ENCODE data around the gene TFE3. TPM values are rescaled to one million over a fixed set of nuclear protein-coding genes. Genes with fewer than 3 reads are reported as not detected.

Gene TFE3
- total and polyA plus RNA-seq, 2 experiments from 2014 or later, result 21.4 to 83.8 TPM

- no peak for TF ChIP-seq ZNF462 (CRISPR knock-in tag; IDR thresholded peaks at IDR 0.05)
- no peak for TF ChIP-seq JUNB (IDR thresholded peaks at IDR 0.05; ENCODE audit: unreplicated experiment)
- no peak for TF ChIP-seq NANOG (IDR thresholded peaks at IDR 0.05; ENCODE audit: borderline replicate concordance)
- TF ChIP-seq ZNF114 (CRISPR knock-in tag; IDR thresholded peaks at IDR 0.05), result no peak
Observed at GRCh38 chrX:49061490-49061889, 18.3 kb upstream of the TFE3 start (continued).

GRCh38 chrX:49060914-49061313 lies 17.8 kb upstream of the TFE3 start:
- Mint-ChIP-seq H3K27me3 (ENCODE audit: insufficient read depth, low read depth, poor library complexity) (no peaks in the 10 kb centered on the region), H3K36me3 (ENCODE audit: low read depth) (peaks cover 9% of the 10 kb centered on the region; the same call in 2 of the 3 replicates), H3K4me1 (peaks cover 4% of the 10 kb centered on the region; the same call in 2 of the 3 replicates), H3K9me3 (no peaks in the 10 kb centered on the region), H3K27ac (no peak overlapping the region), H3K4me3 (no peak overlapping the region)
- Histone ChIP-seq H3K4me3 (no peak overlapping the region), H3K36me3 (ENCODE audit: insufficient read depth) (no peaks in the 10 kb centered on the region), H2AFZ (no peak overlapping the region), H3K79me2 (replicated peaks; ENCODE audit: insufficient read depth) (peaks cover 5% of the 10 kb centered on the region; the same call in 1 of the 2 replicates), H3K9me2 (ENCODE audit: insufficient read depth) (no peaks in the 10 kb centered on the region), H3K27ac (ENCODE audit: low read depth) (no peak overlapping the region), H3K4me1 (ENCODE audit: insufficient read depth) (no peaks in the 10 kb centered on the region), H3K27me3 (ENCODE audit: insufficient read depth) (no peaks in the 10 kb centered on the region), H3F3A (replicated peaks; ENCODE audit: low read depth) (no peaks in the 10 kb centered on the region), H3K4me2 (no peak overlapping the region), H4K20me1 (replicated peaks; ENCODE audit: insufficient read depth) (no peaks in the 10 kb centered on the region)
- no peak for ATAC-seq
- no peak for DNase-seq (ENCODE audit: low spot score)
- TF ChIP-seq ZNF462 (CRISPR knock-in tag; IDR thresholded peaks at IDR 0.05), result no peak
- no peak for TF ChIP-seq CTCF (conservative IDR thresholded peaks at IDR 0.05; ENCODE audit: low read depth in 2 of 2)
- TF ChIP-seq EZH2phosphoT487 (IDR thresholded peaks at IDR 0.05; ENCODE audit: unreplicated experiment), result no peak
- TF ChIP-seq JUNB (IDR thresholded peaks at IDR 0.05; ENCODE audit: unreplicated experiment), result no peak
- TF ChIP-seq ZNF331 (CRISPR knock-in tag; IDR thresholded peaks at IDR 0.05; ENCODE audit: low read depth), result no peak
- TF ChIP-seq EZH2 (IDR thresholded peaks at IDR 0.05; ENCODE audit: low read depth, unreplicated experiment), result no peak

All from GM23338 (cell line).